GM12878 (cell line): ENCODE data around the gene SRMS. TPM values are rescaled to one million over a fixed set of nuclear protein-coding genes. Genes with fewer than 3 reads are reported as not detected.

Source experiments
- DPF2 ChIP-seq: fragments of 450-650 bp; IDR thresholded peaks from 2 replicates; pipeline ENCODE4 v1.6.1; 2017; ENCODE audit warnings: mild to moderate bottlenecking
- EZH2 ChIP-seq: IDR thresholded peaks from 2 replicates; pipeline ENCODE4 v1.6.1; 2012; ENCODE audit warnings: low read depth, mild to moderate bottlenecking, control low read depth, inconsistent platforms, low read length, borderline replicate concordance; ENCODE audit not compliant: control insufficient read depth
- FOXK2 ChIP-seq: fragments of 450-650 bp; IDR thresholded peaks from 2 replicates; pipeline ENCODE4 v1.6.1; 2017; ENCODE audit warnings: mild to moderate bottlenecking, moderate library complexity
- HDAC6 ChIP-seq: fragments of 200-600 bp; sonication (generic); IDR thresholded peaks from one replicate; pipeline ENCODE4 v1.8.0; 2017; ENCODE audit warnings: antibody characterized with exemption; ENCODE audit not compliant: unreplicated experiment
- IKZF2 ChIP-seq, 2 experiments: fragments of 450-650 bp; IDR thresholded peaks; 2 replicates each; pipeline ENCODE4 v1.6.1; 2017; ENCODE audit warnings: mild to moderate bottlenecking in 2 of 2, moderate library complexity in 2 of 2
- MTA2 ChIP-seq: fragments of 450-650 bp; IDR thresholded peaks from 2 replicates; pipeline ENCODE4 v1.6.1; 2016; ENCODE audit warnings: low read depth, mild to moderate bottlenecking, moderate library complexity
- NBN ChIP-seq: fragments of 450-650 bp; IDR thresholded peaks from 2 replicates; pipeline ENCODE4 v1.6.1; 2016
- NFYA ChIP-seq: IDR thresholded peaks from 2 replicates; pipeline ENCODE4 v1.6.1; 2011; ENCODE audit warnings: low read depth, mild to moderate bottlenecking, low read length, improper control_type of control experiment, borderline replicate concordance
- POLR2AphosphoS5 ChIP-seq: IDR thresholded peaks from 2 replicates; pipeline ENCODE4 v1.6.1; 2011; ENCODE audit warnings: mild to moderate bottlenecking, low read length, inconsistent platforms
- RELA ChIP-seq: fragments of 450-650 bp; IDR thresholded peaks from 2 replicates; pipeline ENCODE4 v1.8.0; 2014; ENCODE audit warnings: borderline replicate concordance; ENCODE audit not compliant: partially characterized antibody
- SUZ12 ChIP-seq: fragments of 200-600 bp; sonication (generic); IDR thresholded peaks from one replicate; pipeline ENCODE4 v1.6.1; 2018; ENCODE audit warnings: antibody characterized with exemption, mild to moderate bottlenecking; ENCODE audit not compliant: unreplicated experiment
- polyA plus RNA-seq, 11 experiments: library from polyadenylated mRNA; depleted of rRNA in 4 of 11; unstranded in 6 of 11; stranded (reverse) in 5 of 11; fragments of >200 nt; fragmentation: Nextera tagmentation in 4 of 11; fragmentation: Illumina TruSeq in 1 of 11; extraction: Ambion mirVana in 4 of 11; extraction: Trizol in 1 of 11; gene quantifications; 1 replicate in 1 of 11; 2 replicates in 10 of 11; pipeline versions ENCODE4 v1.2.1 to v1.2.3, GENCODE V29; 2011 to 2016; ENCODE audit warnings: inconsistent platforms in 2 of 11, missing spikeins in 2 of 11, low read depth in 1 of 11
- total RNA-seq, 4 experiments: library from RNA; depleted of rRNA in 3 of 4; stranded (reverse); fragments of >200 nt in 3 of 4; fragmentation: Illumina TruSeq in 1 of 4; extraction: Trizol in 1 of 4; gene quantifications; 2 replicates each; pipeline versions ENCODE4 v1.2.1 to v1.2.3, GENCODE V29; 2013 to 2021
- TF ChIP-seq, protein P1 (sequence below): IDR thresholded peaks from 2 replicates; pipeline ENCODE4 v1.6.1; 2012; ENCODE audit warnings: low read depth, low read length, improper control_type of control experiment
- TF ChIP-seq, protein P2 (sequence below): IDR thresholded peaks from 2 replicates; pipeline ENCODE4 v1.6.1; 2011; ENCODE audit warnings: low read depth, low read length, improper control_type of control experiment, borderline replicate concordance
- TF ChIP-seq, protein P3 (sequence below): fragments of 450-650 bp; IDR thresholded peaks from 2 replicates; pipeline ENCODE4 v1.6.1; 2017; ENCODE audit warnings: mild to moderate bottlenecking, low read depth, inconsistent platforms; ENCODE audit not compliant: poor library complexity, severe bottlenecking
- TF ChIP-seq, protein P4 (sequence below): fragments of 450-650 bp; IDR thresholded peaks from 2 replicates; pipeline ENCODE4 v1.6.1; 2017; ENCODE audit warnings: borderline replicate concordance
- TF ChIP-seq, protein P5 (sequence below): fragments of 450-650 bp; IDR thresholded peaks from 2 replicates; pipeline ENCODE4 v1.6.1; 2017; ENCODE audit warnings: low read depth, mild to moderate bottlenecking, moderate library complexity
- TF ChIP-seq, protein P6 (sequence below): fragments of 450-650 bp; IDR thresholded peaks from 2 replicates; pipeline ENCODE4 v1.6.1; 2016; ENCODE audit warnings: mild to moderate bottlenecking, moderate library complexity, borderline replicate concordance

SRMS gene
- total and polyA plus RNA-seq, 10 of the 15 experiments (the other 5 are each of a cell fraction or from before 2014, with no cell fraction given), result not detected

DNA sequence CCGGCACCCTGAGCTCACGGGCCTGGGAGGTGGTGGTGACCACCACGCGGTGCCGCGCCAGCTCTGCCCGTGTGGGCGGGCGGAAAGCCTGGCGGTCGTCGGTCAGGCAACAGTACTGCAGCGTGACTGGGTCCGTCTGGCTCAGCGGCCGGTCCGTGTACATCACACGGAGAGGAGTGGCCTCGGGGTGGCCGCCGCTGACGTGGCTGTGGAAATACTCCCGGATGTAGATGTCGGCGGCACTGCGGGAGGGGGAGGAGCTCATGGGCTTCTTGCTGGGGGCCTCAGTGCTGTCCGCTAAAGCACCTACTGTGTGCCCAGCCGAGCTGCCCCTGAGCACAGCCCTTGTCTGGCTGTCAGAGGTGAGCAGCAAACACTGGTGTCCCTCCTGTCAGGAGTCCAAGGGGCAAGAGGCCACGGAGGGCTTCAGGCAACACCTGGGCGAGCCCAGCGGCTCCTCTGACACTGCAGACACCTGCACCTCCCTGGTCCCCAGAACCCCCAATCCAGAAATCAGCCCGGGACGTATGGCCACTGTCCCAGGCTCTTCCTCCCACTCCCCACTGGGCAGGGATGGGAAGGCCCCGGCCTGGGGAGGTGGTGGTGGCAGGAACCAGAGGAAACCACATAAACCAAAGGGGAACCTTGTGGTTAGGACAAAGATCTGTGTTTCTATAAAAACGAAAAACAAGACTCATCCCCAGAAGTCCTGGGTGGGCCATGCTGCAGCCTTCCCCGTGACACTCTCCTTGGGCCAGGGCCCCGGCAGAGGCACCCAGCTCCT is 20.0 kb upstream of the SRMS start (continued):
- TF ChIP-seq, protein P1, sequence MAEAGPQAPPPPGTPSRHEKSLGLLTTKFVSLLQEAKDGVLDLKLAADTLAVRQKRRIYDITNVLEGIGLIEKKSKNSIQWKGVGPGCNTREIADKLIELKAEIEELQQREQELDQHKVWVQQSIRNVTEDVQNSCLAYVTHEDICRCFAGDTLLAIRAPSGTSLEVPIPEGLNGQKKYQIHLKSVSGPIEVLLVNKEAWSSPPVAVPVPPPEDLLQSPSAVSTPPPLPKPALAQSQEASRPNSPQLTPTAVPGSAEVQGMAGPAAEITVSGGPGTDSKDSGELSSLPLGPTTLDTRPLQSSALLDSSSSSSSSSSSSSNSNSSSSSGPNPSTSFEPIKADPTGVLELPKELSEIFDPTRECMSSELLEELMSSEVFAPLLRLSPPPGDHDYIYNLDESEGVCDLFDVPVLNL, result no peak
- TF ChIP-seq IKZF2 (IDR thresholded peaks at IDR 0.05), result peak; percentile 88 to 93
- TF ChIP-seq, protein P2, sequence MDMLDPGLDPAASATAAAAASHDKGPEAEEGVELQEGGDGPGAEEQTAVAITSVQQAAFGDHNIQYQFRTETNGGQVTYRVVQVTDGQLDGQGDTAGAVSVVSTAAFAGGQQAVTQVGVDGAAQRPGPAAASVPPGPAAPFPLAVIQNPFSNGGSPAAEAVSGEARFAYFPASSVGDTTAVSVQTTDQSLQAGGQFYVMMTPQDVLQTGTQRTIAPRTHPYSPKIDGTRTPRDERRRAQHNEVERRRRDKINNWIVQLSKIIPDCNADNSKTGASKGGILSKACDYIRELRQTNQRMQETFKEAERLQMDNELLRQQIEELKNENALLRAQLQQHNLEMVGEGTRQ, result no peak
- peak; percentile 67 for TF ChIP-seq MTA2
- peak; percentile 92 for TF ChIP-seq DPF2
- TF ChIP-seq SUZ12, result no peak
- TF ChIP-seq HDAC6, result no peak
- TF ChIP-seq NBN, result no peak
- TF ChIP-seq, protein P3, sequence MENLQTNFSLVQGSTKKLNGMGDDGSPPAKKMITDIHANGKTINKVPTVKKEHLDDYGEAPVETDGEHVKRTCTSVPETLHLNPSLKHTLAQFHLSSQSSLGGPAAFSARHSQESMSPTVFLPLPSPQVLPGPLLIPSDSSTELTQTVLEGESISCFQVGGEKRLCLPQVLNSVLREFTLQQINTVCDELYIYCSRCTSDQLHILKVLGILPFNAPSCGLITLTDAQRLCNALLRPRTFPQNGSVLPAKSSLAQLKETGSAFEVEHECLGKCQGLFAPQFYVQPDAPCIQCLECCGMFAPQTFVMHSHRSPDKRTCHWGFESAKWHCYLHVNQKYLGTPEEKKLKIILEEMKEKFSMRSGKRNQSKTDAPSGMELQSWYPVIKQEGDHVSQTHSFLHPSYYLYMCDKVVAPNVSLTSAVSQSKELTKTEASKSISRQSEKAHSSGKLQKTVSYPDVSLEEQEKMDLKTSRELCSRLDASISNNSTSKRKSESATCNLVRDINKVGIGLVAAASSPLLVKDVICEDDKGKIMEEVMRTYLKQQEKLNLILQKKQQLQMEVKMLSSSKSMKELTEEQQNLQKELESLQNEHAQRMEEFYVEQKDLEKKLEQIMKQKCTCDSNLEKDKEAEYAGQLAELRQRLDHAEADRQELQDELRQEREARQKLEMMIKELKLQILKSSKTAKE, result peak; percentile 66
- TF ChIP-seq, protein P4, sequence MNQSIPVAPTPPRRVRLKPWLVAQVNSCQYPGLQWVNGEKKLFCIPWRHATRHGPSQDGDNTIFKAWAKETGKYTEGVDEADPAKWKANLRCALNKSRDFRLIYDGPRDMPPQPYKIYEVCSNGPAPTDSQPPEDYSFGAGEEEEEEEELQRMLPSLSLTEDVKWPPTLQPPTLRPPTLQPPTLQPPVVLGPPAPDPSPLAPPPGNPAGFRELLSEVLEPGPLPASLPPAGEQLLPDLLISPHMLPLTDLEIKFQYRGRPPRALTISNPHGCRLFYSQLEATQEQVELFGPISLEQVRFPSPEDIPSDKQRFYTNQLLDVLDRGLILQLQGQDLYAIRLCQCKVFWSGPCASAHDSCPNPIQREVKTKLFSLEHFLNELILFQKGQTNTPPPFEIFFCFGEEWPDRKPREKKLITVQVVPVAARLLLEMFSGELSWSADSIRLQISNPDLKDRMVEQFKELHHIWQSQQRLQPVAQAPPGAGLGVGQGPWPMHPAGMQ, result no peak
- no peak for TF ChIP-seq EZH2
- TF ChIP-seq RELA, result no peak
- TF ChIP-seq FOXK2, result no peak
- TF ChIP-seq, protein P5, sequence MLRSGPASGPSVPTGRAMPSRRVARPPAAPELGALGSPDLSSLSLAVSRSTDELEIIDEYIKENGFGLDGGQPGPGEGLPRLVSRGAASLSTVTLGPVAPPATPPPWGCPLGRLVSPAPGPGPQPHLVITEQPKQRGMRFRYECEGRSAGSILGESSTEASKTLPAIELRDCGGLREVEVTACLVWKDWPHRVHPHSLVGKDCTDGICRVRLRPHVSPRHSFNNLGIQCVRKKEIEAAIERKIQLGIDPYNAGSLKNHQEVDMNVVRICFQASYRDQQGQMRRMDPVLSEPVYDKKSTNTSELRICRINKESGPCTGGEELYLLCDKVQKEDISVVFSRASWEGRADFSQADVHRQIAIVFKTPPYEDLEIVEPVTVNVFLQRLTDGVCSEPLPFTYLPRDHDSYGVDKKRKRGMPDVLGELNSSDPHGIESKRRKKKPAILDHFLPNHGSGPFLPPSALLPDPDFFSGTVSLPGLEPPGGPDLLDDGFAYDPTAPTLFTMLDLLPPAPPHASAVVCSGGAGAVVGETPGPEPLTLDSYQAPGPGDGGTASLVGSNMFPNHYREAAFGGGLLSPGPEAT, result peak; percentile 73
- TF ChIP-seq POLR2AphosphoS5, result 0 out of 2 replicates have a peak, but pooled peaks have one; percentile 24
- TF ChIP-seq NFYA, result no peak
- TF ChIP-seq, protein P6, sequence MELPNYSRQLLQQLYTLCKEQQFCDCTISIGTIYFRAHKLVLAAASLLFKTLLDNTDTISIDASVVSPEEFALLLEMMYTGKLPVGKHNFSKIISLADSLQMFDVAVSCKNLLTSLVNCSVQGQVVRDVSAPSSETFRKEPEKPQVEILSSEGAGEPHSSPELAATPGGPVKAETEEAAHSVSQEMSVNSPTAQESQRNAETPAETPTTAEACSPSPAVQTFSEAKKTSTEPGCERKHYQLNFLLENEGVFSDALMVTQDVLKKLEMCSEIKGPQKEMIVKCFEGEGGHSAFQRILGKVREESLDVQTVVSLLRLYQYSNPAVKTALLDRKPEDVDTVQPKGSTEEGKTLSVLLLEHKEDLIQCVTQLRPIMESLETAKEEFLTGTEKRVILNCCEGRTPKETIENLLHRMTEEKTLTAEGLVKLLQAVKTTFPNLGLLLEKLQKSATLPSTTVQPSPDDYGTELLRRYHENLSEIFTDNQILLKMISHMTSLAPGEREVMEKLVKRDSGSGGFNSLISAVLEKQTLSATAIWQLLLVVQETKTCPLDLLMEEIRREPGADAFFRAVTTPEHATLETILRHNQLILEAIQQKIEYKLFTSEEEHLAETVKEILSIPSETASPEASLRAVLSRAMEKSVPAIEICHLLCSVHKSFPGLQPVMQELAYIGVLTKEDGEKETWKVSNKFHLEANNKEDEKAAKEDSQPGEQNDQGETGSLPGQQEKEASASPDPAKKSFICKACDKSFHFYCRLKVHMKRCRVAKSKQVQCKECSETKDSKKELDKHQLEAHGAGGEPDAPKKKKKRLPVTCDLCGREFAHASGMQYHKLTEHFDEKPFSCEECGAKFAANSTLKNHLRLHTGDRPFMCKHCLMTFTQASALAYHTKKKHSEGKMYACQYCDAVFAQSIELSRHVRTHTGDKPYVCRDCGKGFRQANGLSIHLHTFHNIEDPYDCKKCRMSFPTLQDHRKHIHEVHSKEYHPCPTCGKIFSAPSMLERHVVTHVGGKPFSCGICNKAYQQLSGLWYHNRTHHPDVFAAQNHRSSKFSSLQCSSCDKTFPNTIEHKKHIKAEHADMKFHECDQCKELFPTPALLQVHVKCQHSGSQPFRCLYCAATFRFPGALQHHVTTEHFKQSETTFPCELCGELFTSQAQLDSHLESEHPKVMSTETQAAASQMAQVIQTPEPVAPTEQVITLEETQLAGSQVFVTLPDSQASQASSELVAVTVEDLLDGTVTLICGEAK, result no peak
